ENCODE measurements around the gene GRIN2D. TPM values are rescaled to one million over a fixed set of nuclear protein-coding genes. Genes with fewer than 3 reads are reported as not detected.

GRIN2D gene
- under 1 TPM; 0.28 to 0.29 TPM for total RNA-seq

- Mint-ChIP-seq H3K27me3 (peaks cover 50% of the 10 kb centered on the region), H3K27ac (peak within 1 kb of the TSS; percentile 46), H3K4me1 (peaks cover 25% of the 10 kb centered on the region), H3K9me3 (no peaks in the 10 kb centered on the region), H3K36me3 (peaks cover 3% of the 10 kb centered on the region), H3K4me3 (peak within 1 kb of the TSS; percentile 49)
- DNase-seq, result no peak
Observed at GRCh38 chr19:48393559-48394330, at the start of gene GRIN2D. Gene GRIN2D (plus strand): TSS chr19:48393668. CDS start chr19:48398393, 4,725 bp downstream.

DNA sequence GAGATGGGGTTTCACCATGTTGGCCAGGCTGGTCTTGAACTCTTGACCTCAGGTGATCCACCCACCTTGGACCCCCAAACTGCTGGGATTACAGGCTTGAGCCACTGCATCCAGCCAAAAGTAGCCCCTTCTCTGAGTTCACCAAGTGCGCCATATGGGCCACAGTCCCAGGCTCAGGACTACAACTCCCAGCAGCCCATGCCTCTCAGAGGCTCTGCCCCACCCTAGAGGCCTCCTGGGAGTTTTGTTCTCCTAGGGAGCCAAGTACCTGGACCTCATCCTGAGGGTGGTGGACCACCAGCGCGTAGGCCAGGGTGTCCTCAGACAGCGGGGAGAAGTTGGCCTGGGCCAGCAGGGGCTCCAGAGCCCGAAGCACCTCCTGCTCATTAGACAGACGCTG is 48.6 kb upstream of the GRIN2D start:
- Mint-ChIP-seq H3K27ac (no peak overlapping the region), H3K27me3 (no peaks in the 10 kb centered on the region), H3K36me3 (peaks cover 2% of the 10 kb centered on the region), H3K9me3 (no peaks in the 10 kb centered on the region), H3K4me3 (no peak overlapping the region), H3K4me1 (no peaks in the 10 kb centered on the region)
- no peak for DNase-seq

GRCh38 chr19:48346191-48346590 is 47.3 kb upstream of the GRIN2D start:
- Mint-ChIP-seq H3K4me1 (peaks cover 2% of the 10 kb centered on the region), H3K36me3 (peaks cover 4% of the 10 kb centered on the region), H3K4me3 (no peak overlapping the region), H3K27me3 (no peaks in the 10 kb centered on the region), H3K27ac (no peak overlapping the region), H3K9me3 (no peaks in the 10 kb centered on the region)
- no peak for DNase-seq

DNA sequence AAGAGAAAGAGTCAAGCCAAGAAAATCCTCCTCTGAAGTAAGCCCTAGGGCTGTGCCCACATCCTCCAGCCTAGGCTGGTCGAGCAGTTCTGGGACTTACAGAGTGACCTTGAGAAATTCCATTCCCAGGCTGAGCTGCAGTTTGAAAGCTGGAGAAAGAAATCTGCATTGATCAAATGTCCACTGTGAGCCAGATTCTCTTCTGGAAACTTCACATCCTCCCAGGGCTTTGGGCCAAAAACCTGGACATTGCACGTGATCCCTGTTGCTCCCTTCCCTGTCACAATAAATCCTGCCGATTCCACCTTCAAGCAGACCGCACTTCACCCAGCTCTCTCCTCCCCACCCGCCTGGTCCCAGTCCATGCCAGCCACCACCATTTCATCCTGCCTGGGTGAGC is 45.4 kb upstream of the GRIN2D start:
- no peak for DNase-seq
- Mint-ChIP-seq H3K9me3 (no peaks in the 10 kb centered on the region), H3K36me3 (peaks cover 5% of the 10 kb centered on the region)

GRCh38 chr19:48348737-48349136 is 44.7 kb upstream of the GRIN2D start:
- DNase-seq, result no peak
- no peak overlapping the region for H3K4me3 Mint-ChIP-seq
- H3K4me1 Mint-ChIP-seq, result peaks cover 5% of the 10 kb centered on the region
- H3K9me3 Mint-ChIP-seq, result no peaks in the 10 kb centered on the region
- H3K27me3 Mint-ChIP-seq, result no peaks in the 10 kb centered on the region
- peaks cover 5% of the 10 kb centered on the region for H3K36me3 Mint-ChIP-seq
- no peak overlapping the region for H3K27ac Mint-ChIP-seq

More for the DNA sequence above, 45.4 kb upstream of the GRIN2D start:
- no peak overlapping the region for H3K4me3 Mint-ChIP-seq
- no peaks in the 10 kb centered on the region for H3K27me3 Mint-ChIP-seq
- no peak overlapping the region for H3K27ac Mint-ChIP-seq
- H3K4me1 Mint-ChIP-seq, result peaks cover 5% of the 10 kb centered on the region

DNA sequence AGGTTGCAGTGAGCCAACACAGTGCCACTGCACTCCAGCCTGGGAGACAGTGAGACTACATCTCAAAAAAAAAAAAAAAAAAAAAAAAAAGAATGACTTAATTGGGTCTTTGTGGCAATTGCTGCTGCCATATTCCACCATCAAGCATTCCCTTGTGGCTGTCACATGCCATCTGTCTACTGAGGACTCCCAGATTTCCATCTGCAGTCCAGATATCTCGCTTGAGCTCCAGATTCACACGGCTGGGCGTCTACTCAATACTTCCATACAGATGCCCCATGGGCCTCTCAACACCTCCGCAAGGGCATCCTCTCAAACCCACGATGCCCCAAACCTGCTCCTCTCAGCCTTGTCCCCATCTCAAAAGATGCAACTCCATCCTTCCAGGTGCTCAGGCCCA is 42.6 kb upstream of the GRIN2D start:
- Mint-ChIP-seq H3K27ac (no peak overlapping the region), H3K9me3 (no peaks in the 10 kb centered on the region), H3K36me3 (peaks cover 5% of the 10 kb centered on the region), H3K4me1 (peaks cover 5% of the 10 kb centered on the region), H3K4me3 (no peak overlapping the region), H3K27me3 (no peaks in the 10 kb centered on the region)
- no peak for DNase-seq

DNA sequence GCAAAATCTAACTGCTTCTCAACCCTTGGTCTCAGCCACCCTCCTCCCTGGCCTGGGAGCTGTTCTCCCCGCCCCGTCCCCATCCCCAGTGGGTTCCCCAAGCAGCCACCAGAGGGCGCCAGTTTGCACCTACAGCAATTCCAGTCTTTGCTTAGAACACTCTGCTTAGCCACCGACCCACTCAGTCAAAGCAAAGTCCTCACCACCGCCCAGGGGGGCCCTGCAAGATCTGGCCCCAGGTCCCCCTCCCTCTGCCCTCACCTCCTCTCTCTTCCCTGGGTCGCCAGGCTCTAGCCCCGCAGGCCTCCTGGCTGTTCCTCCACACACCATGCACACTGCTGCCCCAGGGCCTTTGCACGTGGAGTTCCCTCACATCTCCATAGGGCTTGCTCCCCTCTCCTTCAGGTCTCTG is 42.1 kb upstream of the GRIN2D start:
- H3K27me3 Mint-ChIP-seq, result no peaks in the 10 kb centered on the region
- no peak overlapping the region for H3K4me3 Mint-ChIP-seq

DNA sequence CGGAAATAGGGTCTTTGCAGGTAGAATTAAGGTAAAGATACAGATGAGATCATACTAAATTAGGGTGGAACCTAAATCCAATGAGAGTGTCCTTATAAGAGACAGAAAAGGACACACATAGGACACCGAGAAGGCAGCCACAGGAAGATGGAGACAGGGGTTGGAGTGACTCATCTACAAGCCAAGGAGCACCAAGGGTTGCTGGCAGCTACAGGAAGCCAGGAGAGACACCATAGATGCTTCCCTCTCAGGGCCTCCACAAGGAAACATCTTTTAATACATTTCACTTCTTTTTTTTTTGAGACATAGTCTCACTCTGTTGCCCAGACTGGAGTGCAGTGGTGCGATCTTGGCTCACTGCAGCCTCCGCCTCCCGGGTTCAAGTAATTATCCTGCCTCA is 39.8 kb upstream of the GRIN2D start:
- Mint-ChIP-seq H3K27ac (no peak overlapping the region), H3K9me3 (no peaks in the 10 kb centered on the region), H3K27me3 (no peaks in the 10 kb centered on the region), H3K4me1 (peaks cover 7% of the 10 kb centered on the region), H3K36me3 (peaks cover 3% of the 10 kb centered on the region), H3K4me3 (no peak overlapping the region)
- no peak for DNase-seq

More for the DNA sequence above, 42.1 kb upstream of the GRIN2D start:
- Mint-ChIP-seq H3K4me1 (peaks cover 5% of the 10 kb centered on the region), H3K27ac (no peak overlapping the region), H3K9me3 (no peaks in the 10 kb centered on the region), H3K36me3 (peaks cover 5% of the 10 kb centered on the region)
- DNase-seq, result peak; percentile 76

- Mint-ChIP-seq H3K4me3 (no peak overlapping the region), H3K36me3 (peaks cover 3% of the 10 kb centered on the region), H3K4me1 (peaks cover 7% of the 10 kb centered on the region), H3K27ac (no peak overlapping the region), H3K27me3 (no peaks in the 10 kb centered on the region), H3K9me3 (no peaks in the 10 kb centered on the region)
- no peak for DNase-seq
Observed at GRCh38 chr19:48354332-48354992, 39.0 kb upstream of the GRIN2D start.

GRCh38 chr19:48355365-48355954 is 38.0 kb upstream of the GRIN2D start:
- no peaks in the 10 kb centered on the region for H3K9me3 Mint-ChIP-seq
- H3K36me3 Mint-ChIP-seq, result peaks cover 5% of the 10 kb centered on the region
- H3K27me3 Mint-ChIP-seq, result no peaks in the 10 kb centered on the region
- peaks cover 7% of the 10 kb centered on the region for H3K4me1 Mint-ChIP-seq
- no peak overlapping the region for H3K4me3 Mint-ChIP-seq
- no peak for DNase-seq
- H3K27ac Mint-ChIP-seq, result no peak overlapping the region

DNA sequence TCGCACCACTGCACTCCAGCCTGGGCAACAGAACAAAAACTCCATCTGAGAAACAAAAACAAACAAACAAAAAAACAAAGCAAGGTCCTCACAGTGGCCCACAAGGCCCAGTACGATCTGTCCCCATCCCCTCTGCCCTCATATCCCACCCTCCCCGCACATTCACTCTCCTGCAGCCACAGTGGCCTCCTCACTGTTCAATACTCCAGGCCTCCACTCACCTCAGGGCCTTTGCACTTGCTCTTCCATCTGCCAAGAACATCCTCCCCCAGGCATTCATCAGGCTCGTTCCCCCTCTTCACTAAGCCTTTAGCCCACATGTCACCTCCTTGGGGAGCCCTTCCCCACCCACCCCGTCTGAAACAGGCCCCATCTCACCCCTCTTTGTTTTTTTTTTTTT is 34.3 kb upstream of the GRIN2D start:
- no peak for DNase-seq
- H3K4me1 Mint-ChIP-seq, result peaks cover 9% of the 10 kb centered on the region
- peaks cover 4% of the 10 kb centered on the region for H3K27me3 Mint-ChIP-seq
- H3K4me3 Mint-ChIP-seq, result no peak overlapping the region
- H3K36me3 Mint-ChIP-seq, result peaks cover 7% of the 10 kb centered on the region
- H3K9me3 Mint-ChIP-seq, result no peaks in the 10 kb centered on the region
- no peak overlapping the region for H3K27ac Mint-ChIP-seq

DNA sequence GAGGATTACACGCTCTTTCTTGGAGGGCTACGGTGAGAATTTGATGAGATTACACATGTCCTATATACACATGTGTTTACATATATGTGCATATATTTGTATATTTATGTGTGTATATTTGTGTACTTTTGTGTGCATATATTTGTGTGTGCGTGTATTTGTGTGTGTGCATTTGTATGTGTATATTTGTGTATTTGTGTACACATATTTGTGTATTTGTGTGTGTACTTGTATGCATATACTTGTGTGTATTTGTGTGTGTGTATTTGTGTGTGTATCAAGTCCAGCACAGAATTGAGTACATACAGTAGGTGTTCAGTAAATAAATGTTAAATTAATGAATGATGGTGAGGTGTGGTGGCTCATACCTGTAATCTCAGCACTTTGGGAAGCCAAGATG is 31.6 kb upstream of the GRIN2D start:
- no peak overlapping the region for H3K4me3 Mint-ChIP-seq
- peaks cover 15% of the 10 kb centered on the region for H3K4me1 Mint-ChIP-seq
- H3K9me3 Mint-ChIP-seq, result no peaks in the 10 kb centered on the region
- no peak overlapping the region for H3K27ac Mint-ChIP-seq
- peaks cover 7% of the 10 kb centered on the region for H3K36me3 Mint-ChIP-seq
- peaks cover 4% of the 10 kb centered on the region for H3K27me3 Mint-ChIP-seq
- no peak for DNase-seq

GRCh38 chr19:48362716-48363499 is 30.6 kb upstream of the GRIN2D start:
- Mint-ChIP-seq H3K4me1 (peaks cover 14% of the 10 kb centered on the region), H3K27me3 (peaks cover 4% of the 10 kb centered on the region), H3K4me3 (peak overlapping the region; percentile 86), H3K36me3 (peaks cover 7% of the 10 kb centered on the region), H3K27ac (peak overlapping the region; percentile 93), H3K9me3 (no peaks in the 10 kb centered on the region)
- peak; percentile 91 for DNase-seq

- peaks cover 7% of the 10 kb centered on the region for H3K36me3 Mint-ChIP-seq
- peaks cover 4% of the 10 kb centered on the region for H3K27me3 Mint-ChIP-seq
- no peak for DNase-seq
- peak overlapping the region; percentile 86 for H3K4me3 Mint-ChIP-seq
- H3K27ac Mint-ChIP-seq, result peak overlapping the region; percentile 93
- no peaks in the 10 kb centered on the region for H3K9me3 Mint-ChIP-seq
- H3K4me1 Mint-ChIP-seq, result peaks cover 14% of the 10 kb centered on the region
Observed at GRCh38 chr19:48363500-48363809, 30.0 kb upstream of the GRIN2D start.
